Keratinocyte (primary cell): ENCODE results near the gene PRR11.

Experiments
- EZH2 ChIP-seq: IDR thresholded peaks from one replicate; pipeline ENCODE4 v1.6.1; 2012; ENCODE audit warnings: inconsistent platforms, mild to moderate bottlenecking, low read length, moderate library complexity
- TF ChIP-seq, protein P1 (sequence below), 3 experiments: IDR thresholded peaks in 1 of 3; conservative IDR thresholded peaks in 1 of 3; optimal IDR thresholded peaks in 1 of 3; 2 replicates in 2 of 3; 3 replicates in 1 of 3; pipeline versions ENCODE3 to v1.5.1; 2011; ENCODE audit warnings: low read length in 3 of 3, mild to moderate bottlenecking in 3 of 3, moderate library complexity in 2 of 3, control low read depth in 1 of 3, inconsistent platforms in 1 of 3; ENCODE audit not compliant: insufficient read depth in 2 of 3; ENCODE audit errors: extremely low read depth in 1 of 3

DNA sequence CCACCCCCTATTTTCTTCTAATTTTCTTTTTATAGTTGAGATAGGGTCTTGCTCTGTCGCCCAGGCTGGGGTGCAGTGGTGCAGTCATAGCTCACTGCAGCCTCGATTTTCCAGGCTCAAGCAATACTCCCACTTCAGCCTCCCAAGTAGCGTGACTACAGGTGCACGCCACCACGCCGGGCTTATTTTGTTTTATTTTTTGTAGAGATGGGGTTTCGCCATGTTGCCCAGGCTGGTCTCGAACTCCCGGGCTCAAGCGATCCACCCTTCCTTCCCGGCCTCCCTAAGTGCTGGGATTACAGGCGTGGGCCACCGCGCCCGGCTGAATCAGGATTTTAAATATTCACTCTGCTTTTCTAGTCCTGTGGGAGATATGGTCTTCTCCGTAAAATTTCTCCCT lies 63.8 kb downstream of the PRR11 start:
- TF ChIP-seq, protein P1, sequence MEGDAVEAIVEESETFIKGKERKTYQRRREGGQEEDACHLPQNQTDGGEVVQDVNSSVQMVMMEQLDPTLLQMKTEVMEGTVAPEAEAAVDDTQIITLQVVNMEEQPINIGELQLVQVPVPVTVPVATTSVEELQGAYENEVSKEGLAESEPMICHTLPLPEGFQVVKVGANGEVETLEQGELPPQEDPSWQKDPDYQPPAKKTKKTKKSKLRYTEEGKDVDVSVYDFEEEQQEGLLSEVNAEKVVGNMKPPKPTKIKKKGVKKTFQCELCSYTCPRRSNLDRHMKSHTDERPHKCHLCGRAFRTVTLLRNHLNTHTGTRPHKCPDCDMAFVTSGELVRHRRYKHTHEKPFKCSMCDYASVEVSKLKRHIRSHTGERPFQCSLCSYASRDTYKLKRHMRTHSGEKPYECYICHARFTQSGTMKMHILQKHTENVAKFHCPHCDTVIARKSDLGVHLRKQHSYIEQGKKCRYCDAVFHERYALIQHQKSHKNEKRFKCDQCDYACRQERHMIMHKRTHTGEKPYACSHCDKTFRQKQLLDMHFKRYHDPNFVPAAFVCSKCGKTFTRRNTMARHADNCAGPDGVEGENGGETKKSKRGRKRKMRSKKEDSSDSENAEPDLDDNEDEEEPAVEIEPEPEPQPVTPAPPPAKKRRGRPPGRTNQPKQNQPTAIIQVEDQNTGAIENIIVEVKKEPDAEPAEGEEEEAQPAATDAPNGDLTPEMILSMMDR (optimal IDR thresholded peaks at IDR 0.05 in 1 of 3, IDR thresholded peaks at IDR 0.05 in 1 of 3, conservative IDR thresholded peaks at IDR 0.05 in 1 of 3; ENCODE audit: extremely low read depth in 1 of 3, insufficient read depth in 2 of 3, low read length in 3 of 3) = no peak
- TF ChIP-seq EZH2 = no peak
